NCI-H2196 treated with DMSO at 0.1 percent for 48 hours (cell line): ENCODE results near the gene CNOT3.

Experiments used
- DNase-seq: peaks from one replicate; lab custom pipeline; 2025; ENCODE audit not compliant: unreplicated experiment; lab: John Stamatoyannopoulos, UW

Gene CNOT3

DNA sequence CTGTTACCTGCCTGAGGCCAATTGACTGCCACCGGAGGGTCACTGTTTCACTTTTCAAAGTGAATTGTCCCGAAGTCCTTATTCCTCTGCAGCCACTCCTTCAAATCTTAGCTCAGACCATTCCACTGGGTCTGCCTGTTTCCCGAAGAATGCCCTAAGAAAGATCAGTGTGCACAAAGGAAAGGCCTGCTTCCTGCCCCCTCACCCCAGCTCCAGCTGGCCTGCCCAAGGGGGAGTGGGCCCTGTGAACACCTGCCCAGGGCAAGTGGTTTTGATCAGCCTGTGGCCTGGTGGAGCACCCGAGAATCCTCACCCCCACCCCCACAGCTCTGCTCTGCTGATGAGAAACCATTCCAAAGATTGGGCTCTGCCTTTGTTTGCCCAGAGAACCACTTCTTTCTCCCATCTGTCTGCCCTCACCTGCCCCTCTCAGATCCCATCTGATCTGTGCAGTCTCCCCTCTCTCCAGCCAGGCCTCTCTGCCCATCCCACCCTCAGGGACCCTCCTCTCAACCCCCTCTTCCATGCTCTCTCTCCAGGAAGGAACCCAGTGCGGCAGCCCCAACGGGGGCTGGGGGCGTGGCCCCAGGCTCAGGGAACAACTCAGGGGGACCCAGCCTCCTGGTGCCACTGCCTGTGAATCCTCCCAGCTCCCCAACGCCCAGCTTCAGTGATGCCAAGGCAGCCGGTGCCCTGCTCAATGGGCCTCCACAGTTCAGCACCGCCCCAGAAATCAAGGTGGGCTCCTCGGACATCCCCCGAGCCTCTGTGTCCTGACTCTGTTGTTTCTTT is 11.7 kb downstream of the CNOT3 start:
- no peak for DNase-seq

DNA sequence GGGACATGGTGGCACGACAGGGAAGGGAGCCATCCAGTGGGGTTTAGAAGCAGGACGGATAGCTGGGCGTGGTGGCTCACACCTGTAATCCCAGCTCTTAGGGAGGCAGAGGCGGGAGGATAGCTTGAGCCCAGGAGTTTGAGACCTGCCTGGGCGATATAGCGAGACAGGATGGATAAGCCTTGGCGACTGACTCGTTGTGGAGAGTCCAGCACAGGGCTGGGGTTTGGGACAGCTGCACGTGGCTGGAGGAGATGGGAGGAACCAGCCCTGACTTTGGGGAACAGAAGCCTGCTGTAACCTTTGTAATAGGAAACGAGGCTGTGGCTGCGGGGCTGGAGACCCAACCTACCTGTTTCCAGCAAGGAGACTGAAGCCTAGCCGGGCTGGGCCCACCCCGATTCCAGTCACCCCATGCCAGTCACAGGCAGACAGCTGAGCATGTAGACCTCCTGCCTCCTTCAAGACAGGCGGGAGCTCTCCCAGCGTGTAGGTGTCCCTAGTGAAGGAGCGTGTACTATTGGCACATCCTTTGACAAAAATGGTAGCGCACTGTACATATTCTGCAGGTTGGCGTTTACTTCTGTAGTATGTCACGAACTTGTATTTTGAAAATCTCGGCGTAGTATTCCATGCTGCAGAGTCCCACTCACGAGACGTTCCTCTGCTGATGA is 13.9 kb downstream of the CNOT3 start:
- no peak for DNase-seq

DNA sequence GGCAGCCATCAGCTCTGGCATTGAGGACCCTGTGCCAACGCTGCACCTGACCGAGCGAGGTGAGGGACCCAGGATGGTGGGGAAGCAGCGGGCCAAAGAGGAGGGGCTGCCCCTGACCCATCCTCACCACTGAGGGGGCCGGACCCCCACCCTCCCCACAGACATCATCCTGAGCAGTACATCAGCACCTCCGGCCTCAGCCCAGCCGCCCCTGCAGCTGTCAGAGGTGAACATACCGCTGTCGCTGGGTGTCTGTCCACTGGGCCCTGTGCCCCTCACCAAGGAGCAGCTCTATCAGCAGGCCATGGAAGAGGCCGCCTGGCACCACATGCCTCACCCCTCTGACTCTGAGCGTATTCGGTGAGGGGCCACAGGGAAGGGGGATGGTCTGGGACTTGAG is 14.7 kb downstream of the CNOT3 start:
- DNase-seq: no peak

DNA sequence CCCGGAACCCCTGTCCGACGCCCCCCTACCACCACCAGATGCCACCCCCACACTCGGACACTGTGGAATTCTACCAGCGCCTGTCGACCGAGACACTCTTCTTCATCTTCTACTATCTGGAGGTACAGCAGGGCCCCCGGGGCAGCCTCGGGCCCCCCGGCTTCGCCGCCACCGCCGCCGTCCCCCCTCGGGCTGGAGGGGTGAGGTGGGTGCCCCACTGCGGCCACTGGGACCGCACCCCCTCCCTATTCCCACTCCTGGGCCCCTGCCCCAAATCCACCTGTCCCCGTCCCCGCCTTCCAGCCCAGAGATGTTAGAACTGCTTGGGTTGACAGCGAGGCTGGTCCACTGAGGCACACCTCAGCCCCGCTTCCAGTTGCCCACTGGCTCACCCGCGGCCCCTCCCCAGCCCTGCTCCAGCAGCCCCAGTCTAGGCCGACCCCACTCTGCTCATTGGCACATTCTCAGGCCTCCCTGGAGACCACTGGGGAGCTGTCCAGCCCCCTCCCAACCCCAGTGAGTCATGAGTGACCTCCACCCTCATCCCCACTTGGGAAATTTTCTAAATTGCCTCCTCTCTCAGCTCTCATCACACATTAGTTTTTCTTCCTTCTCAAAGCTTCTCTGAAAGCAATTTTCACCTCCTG is 15.4 kb downstream of the CNOT3 start:
- DNase-seq: no peak

DNA sequence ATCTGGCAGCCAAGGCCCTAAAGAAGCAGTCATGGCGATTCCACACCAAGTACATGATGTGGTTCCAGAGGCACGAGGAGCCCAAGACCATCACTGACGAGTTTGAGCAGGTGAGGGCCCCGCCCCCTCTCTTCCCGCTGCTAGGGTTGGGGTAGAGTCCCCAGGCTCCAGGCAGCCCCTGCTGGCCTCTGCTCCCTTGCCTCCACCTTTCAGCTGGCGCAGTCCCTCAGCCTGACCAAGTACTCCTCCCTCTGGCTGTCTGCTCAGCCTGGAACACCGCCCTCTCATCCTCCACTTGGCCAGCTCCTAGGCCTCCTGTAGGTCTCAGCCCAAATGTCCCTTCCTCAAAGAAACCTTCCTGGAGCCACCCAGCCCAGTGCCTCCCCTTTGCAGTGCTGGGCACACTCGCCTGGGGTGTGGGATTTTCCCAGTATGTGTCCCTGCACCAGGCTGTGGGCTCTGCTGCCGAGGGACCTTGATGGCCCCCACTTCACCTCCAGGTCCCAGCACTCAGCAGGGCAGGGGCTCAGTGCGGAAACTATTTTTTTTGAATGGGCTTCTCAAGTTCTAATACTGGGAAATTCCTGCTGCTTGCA is 16.3 kb downstream of the CNOT3 start:
- no peak for DNase-seq

DNA sequence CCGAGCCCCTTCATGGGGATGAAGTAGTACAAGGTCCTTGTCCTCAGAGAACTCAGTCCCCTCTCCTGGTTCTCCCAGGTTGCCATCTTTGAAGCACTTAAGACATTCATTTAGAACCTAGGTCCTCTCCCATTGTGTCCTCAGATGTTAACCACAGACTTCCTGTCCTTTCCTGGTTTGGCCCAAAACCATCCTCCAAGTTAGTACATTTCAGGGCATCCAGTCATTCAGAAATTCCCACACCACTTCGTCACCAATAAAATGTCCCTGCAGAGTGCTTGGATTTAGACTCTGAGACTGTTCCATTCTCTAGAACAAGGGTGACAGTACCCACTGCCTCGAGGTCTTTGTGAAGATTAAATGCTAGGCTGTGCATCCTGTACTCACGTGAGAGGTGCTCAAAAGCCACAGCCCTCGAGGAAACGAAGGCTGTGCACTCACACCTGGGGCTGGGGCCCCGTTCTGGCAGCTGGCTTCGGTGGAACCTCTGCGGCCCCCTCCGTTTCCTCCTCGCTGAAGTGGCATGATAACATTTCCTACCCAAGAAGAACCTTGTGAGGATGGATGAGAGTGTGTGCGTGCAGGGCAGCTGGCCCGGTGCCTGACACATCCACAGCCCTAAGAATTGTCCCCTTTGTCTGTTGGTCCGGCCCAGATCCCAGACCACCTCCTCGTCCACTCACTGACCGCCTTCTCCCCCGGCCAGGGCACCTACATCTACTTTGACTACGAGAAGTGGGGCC is 17.2 kb downstream of the CNOT3 start:
- no peak for DNase-seq

DNA sequence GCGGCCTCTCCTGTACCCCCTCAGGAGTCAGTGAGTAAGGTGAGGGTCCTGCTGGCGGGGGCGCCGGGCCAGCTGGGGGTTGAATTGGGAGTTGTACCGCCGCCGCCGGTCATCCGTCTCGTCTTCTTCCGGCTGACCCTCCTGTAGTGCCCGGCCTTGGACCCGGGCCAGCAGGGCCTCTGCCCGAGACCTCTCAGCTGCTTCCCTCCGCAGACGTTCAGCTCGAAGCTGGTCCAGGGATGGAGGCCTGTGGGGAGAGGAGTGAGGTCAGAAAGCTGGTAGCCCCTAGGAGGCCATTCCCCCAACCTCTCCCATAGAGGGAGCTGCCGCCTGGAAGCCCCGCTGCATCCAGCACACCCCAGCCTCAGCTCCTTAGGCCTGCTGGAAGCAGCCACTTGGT is 18.1 kb downstream of the CNOT3 start:
- no peak for DNase-seq

DNA sequence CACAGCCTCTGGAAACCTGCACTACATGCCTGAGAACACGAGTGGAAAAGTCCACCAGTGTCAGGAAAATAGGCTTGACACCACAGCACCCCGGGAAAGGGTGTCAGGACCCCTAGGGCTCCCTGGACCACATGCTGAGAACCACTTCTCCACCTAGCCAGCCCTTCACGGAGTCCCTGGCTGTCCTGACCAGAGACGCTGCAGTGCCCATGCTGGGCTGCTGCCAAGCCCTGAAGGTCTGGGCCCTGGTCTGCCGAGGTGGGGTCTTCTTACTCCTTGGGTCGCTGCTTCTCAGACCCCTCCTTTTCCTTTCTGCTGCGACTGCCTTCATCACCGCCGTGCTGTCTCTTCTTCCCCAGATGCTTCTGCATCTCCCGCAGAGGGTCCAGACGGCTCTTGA is 18.9 kb downstream of the CNOT3 start:
- DNase-seq: no peak

DNA sequence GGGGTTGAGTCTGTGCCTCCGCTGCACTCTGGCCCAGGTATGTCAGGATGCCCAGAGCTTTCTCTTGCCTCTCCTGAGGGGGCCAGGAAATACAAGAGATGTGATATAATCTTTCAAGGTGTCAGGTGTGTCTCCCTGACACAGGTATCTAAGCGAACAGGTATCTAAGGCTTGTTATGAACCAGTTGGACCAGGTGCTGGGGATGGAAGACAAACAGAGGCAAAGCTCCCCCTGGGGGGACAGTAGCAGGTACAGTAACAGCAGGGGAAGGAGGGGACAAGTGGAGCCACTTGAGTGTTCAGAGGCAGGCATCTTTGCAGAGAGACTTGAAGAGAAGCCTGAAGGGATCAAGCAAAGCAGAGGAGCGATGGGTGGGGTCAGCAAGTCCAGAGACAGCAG is 19.4 kb downstream of the CNOT3 start:
- DNase-seq: no peak

DNA sequence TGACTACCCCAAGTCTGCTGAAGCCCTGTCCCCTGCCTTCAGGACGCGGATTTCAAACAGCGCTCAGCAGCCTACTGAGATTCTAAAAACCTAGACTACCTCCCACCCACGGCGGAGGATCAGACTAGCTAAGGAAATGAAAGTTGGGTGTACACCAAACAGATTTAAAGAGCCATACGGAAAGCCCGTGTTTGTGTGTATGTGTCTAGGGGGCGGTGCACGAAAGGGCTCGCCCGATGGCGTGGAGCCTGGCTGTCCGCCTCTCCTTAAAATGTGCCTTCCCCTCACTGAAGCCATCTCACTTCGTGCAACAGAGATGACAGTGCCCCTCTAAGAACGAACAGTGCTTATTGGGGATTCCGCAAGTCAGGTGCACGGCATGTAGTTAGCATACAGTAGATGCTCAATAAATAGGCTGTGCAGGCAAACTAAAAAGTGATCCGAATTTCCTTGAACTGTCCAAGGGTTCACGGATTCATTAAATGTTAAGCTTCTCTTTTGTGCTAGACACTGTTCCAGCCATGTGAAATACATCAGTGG is 21.3 kb downstream of the CNOT3 start:
- DNase-seq: no peak

DNA sequence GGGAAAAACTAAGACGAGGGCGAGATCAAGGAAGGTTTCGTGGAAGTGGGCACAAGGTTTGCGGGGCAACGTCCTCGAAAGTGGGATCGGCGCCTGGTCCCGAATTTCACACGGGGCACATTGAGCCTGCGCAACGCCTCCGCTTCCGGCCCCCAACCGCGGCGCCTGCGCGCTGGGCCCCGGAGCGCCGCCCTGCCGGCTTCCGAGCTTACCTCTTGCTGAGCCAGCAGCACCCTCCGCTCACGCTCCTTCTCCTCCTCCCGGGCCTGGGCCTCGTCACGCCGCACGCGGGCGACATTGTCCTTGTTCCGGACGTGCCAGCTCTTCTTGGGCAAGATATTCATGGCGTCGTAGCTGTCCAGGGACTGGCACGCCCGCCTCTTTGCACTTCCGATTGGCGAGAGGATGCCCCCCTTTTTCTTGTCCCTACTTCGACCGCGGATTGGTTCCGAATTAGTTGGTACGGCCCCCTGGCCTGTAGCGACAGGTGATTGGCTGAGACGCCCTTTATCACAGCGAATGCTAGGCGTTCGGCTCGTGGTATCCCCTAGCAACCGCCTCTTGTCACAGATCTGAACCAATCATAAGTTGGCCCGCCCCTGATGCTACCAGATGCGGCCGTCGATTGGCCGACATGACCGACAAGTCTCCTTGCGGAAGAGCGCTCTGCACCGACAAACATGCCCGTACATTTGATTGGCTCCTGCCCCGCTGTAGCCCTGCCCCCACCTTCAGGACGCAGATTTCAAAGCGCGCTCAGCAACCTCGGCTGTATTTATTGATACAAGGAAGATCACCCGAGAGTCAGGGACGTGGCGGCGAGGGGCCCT is 22.0 kb downstream of the CNOT3 start, which contains the start of gene LENG1:
TSS of gene LENG1 (minus strand) at position 370 of the 830 bp plus-strand sequence. CDS start at position 344, 26 bp downstream.
- peak; percentile 99 for DNase-seq

DNA sequence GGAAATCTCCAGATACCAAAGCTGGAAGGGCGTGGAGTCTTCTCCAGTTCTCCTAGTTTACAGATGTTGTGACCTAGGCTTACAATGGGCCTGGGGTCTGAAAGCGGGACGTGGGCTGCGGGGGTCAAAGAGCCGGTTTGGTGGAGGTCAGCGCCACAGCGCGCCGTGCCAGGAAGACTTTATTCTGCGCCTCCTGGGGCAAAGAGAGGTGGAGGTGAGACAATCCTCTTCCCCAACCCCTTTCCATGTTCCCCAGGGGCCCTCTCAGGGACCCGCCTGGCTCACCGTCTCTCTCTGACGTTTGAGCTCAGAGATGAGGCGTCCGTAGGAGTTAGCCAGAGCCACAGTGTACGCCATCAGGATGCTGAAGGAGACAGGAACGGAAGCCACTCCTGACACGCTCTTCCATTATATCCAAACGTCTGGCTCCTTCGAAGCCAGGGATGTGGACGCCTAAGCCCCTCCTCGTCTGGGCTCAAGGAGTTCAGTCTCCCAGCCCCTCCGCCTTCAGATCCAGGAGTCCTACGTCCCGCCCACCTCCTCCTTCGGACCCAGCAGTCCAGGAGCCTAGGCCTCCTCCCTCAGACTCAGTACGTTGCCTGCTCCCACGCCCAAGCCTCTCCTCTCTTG is 22.7 kb downstream of the CNOT3 start:
- DNase-seq: no peak

DNA sequence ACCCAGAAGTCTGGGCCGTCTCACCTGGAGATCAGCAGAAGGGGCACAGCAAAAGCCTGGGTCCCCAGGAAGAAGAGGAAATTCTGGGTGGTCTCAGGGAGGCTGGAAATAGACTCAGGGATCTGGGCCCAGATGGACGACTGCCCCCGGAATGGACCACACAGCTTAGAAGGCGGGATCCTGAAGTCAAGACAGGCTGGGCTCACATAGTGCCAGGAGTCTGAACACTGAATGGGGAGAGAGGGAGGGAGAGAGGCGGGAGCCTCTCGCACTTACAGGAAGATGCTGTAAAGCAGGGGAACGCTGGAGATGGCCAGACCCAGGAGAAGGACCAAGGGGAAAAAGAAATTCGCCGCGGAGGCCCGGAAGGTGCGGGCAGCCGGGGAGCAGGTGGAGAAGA is 23.3 kb downstream of the CNOT3 start:
- no peak for DNase-seq

DNA sequence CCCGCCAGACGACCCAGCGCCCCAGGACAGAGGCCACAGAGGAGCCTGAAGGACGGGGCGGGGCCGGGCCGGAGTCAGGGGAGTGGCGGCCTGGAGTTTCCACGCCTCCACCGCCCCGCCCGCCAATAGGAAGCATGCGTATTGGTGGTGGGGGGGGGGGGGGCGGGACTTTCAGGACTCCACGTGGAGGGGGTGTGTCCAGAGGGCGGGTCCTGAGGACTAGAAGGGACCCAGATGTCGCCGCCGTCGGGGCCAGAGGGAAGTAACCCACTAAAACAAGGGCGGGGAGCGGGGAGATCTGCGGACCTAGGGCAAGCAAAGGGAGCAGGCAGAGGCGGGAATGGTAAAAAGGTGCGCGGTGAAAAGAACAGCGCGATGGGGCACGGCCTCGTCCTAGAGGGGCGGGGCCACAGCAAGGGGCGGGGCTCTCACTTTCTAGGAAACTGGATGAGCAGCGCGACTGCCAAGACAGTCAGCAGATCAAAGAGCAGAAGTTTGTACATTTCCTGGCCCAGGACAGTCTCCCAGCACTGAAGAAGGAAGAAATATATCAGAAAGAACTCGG is 24.8 kb downstream of the CNOT3 start:
- peak; percentile 67 for DNase-seq

DNA sequence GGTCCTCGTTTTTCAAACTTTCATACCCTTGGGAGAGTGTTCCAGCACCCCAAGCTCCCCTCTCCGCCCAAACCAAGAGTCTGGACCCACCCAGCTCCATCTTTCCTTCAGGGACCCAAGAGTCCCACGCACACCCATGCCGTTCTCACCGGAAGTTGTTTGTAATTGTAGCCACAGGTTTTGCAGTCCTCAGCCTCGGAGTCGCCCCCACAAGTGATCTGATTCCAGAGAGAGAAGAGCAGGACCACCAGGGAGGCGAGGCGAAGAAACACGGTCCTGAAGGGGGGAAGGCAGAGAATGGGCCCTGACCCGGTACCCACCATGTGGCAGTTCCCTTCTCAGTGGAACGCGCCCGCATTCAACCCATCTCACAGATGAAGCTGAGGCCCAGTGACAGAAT is 25.3 kb downstream of the CNOT3 start:
- no peak for DNase-seq

DNA sequence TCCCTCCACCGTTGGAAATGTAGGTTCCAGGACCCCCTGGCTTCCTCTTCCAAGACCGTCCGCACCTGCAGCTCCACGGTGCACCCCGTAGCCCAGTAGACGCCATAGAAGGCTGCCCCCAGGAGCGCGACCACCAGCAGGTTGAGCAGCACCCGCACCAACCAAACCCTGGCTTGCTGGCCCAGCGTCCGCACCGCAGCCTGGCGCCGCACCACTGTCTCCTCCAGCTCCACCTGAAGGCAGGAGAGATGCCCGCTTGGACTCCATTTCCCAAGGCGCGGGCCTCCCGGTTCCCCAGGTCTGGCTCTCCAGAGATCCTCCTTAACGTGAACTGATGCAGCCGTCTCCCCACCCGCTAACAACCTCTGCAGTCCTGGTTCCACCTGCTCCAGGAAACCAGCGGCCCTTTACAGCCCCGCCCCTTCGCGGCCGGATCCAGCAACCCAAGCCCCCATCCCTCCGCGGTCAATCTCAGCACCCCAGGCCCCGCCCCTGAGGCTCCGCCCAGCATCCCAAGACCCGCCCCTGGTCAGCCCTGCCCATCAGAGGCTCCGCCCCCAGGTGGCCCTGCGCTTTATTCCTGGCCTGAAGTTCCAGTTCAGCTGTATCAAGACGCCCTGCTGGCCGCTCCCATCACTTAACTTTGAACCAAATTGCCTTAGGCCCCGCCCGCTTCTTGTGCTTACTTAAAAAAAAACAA is 27.0 kb downstream of the CNOT3 start:
- DNase-seq: no peak

DNA sequence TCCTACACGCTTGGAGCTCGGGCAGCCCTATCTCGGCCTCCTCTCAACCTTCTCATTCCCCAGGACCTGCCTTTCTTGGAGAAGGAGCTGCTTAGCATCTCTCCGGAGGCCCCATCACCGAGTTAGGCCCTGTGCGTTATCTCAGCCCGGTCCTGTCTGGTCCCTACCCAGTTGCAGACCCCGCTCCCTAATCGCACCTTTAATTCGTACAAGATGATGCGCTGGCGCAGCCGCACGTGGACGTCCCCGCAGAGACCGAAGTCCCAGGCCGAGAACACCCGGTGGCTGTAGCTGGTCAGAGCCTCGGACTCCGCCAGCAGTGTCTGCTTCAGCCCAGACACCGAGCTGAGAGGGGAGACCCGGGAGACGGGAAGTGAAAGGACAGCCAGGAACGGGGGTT is 27.7 kb downstream of the CNOT3 start:
- DNase-seq: no peak

DNA sequence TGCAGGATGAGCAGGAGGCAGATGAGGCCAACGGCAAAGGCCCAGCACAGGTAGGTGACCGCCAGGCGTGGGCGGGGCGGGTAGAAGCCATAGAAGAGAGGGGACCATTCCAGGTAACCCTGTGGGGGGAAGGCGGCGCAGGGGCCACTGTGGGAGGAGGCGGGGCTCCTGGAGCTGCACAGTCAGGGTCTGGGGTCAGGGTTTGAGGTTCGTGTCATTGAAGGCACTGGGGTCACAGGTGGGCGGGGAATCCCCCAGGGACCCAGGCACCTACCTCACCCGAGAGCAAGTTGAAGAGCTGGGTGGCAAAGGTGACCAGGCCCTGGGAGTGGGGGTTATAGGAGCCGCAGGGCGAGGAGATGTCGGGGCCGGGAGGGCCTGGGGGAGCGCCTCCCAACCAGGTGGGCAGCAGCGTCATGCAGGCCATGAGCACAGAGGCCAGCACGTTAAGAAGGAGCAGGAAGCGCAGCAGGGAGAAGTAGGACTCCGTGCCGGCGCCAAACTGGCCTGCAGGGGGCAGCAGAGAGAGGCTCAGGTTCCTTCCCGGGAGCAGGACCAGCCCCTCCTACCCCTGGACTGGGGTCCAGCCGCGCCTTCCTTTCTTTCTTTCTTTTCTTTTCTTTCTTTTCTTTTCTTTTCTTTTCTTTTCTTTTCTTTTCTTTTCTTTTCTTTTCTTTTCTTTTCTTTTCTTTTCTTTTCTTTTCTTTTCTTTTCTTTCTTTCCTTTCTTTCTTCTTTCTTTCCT is 30.8 kb downstream of the CNOT3 start:
- peak; percentile 67 for DNase-seq
